GM18861 (cell line): Measurements from ENCODE around the gene TICAM1.

Experiments
- ATAC-seq: cut with Tn5 transposase; IDR thresholded peaks from one replicate; pipeline ENCODE4 v1.9.1; 2021; ENCODE audit not compliant: unreplicated experiment

The TICAM1 gene

GRCh38 chr19:4773047-4773640, 58.4 kb downstream of the TICAM1 start:
- ATAC-seq = no peak

- no peak for ATAC-seq
These were observed 58.9 kb downstream of the TICAM1 start for GRCh38 chr19:4772566-4772965.

GRCh38 chr19:4768934-4769777, 62.4 kb downstream of the TICAM1 start:
- no peak for ATAC-seq
